RPMI8226 (cell line): Measurements from ENCODE around the gene AGPS.
"Not testable (repeated sequence)": the region's sequence is repeated elsewhere in the genome, so short reads cannot be mapped to it uniquely, and the experiment has no call there.

Experiments
- DNase-seq: peaks from one replicate; pipeline ENCODE4 v3.0.0-alpha.2; 2015

AGPS gene

DNA sequence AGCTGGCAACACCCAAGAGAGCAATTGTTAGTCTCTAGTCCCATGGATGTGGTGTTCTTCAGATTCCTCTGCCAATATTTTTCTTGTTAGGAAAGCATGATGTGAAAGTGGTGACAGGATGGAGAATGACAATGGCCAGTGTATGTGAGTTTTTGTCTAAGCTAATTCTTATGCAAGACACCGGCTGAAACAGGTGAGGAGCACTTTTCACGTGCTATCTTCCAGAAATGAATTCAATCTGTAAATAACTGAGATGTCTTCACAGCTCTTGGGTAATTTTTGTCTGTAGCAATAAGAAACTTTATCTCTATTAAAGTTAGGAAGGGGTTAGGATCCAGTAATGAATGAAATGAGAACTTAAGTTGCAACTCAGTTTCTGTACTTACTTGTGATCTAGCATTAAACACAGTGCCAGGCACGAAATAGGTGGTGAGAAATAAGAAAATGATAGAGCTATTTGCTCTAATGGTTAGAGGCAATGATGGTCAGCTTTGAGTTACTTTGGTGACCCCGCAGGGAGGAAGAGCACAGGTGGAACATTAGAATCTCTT is 676 bp upstream of the AGPS start:
- DNase-seq, result no peak

DNA sequence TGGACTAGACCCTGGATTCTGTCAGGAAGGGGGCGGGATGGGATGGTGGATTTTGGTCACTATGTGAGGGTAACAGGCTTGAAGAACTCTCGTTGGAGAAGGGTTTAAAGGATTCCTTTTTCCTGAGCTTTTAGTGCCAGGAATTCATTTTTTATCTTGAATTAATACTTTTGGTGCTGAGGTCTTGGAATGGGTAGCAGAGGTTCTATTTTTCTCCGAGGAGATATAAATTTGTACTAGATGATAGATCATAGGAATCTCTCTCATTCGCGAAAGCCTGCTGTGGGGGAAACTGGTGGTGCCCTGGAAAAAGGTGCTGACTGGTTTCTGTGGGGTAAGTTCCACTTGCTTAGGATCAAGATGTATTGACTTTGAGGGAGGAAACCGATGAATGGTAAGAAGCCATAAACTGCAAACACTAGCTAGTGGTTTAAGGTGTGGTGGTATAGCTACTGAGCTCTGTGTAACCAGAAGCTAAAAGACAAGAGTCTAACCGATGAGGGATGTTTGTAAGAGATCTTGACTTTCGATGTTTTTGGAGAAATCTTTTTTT is 706 bp downstream of the AGPS start:
- DNase-seq, result peak; percentile 31

DNA sequence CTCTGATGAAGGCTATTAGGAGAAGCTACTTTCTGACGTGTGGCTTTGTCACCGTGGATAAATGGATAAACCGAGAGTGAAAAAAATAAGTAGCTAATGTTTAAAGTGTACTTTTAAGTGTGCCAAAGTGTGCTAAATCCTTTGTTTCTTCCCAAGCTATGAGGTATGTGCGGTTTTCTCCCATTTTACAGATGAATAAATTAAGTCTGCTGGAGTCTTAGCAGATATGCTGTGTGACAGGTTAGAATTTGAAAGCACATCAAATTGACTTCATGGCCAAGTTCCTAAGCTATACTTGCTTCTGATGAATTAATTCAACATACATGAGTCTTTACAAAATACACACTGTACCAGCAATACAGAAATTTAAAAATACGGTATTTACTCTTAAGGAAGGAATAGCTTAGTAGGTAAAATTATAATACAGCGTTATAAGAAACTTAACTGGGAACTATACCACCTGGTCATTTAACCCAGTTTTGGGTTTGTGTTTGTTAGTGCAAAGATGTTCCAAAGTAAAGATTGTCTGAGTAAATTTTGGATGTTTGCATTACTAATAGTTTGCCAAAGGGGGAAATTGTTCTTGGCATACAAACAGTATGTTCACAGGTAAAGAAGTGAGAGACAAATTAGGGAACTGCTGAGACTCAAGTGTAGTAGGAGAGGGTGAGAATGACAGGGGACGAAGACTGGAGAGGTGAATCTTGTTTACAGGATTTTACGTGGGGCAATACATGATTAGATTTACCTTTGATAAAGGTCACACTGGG is 1.4 kb downstream of the AGPS start:
- DNase-seq, result no peak

GRCh38 chr2:177394594-177394973 is 2.0 kb downstream of the AGPS start:
- DNase-seq, result no peak

- DNase-seq, result no peak
These were observed 2.9 kb downstream of the AGPS start for GRCh38 chr2:177395351-177396065.

- no peak for DNase-seq
These were observed 4.3 kb downstream of the AGPS start for GRCh38 chr2:177396703-177397460.

- DNase-seq, result no peak
These were observed 5.1 kb downstream of the AGPS start for GRCh38 chr2:177397481-177398289.

DNA sequence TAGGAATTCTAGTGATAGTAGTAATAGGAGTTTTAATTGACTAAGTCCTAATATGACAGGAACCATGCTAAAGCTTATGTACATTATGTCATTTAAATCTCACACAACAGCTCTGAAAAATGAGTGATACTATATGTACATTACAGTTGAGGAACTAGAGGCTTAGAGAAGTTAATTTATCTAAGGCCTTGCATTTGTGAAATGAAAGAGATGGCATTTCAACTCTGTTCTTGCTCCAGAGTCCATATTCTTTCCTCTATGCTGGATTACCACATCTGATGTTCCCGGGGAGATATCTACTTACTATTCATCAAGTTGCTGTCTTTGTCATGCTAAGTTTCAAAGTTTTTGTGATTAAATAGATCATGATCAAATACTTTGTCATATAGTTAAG is 5.7 kb downstream of the AGPS start:
- DNase-seq, result no peak

DNA sequence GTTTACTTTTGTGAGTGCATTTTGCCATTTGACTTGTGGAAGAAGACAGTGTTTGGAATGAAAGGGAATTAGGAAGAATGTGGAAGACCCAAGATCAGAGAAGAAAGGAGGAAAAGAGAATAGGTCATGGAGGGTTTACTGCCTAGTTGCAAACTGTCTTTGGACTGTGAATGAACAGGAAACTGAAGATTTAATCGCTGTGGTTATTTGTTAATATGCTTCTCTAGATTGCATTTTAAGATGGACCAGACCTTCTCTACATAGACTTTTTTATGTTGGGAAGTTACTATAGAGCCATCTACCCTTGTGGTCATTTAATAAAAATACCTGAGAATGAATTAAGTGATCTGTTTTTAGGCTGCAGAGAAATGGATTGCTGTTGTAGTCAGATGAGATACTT is 6.2 kb downstream of the AGPS start:
- no peak for DNase-seq

DNA sequence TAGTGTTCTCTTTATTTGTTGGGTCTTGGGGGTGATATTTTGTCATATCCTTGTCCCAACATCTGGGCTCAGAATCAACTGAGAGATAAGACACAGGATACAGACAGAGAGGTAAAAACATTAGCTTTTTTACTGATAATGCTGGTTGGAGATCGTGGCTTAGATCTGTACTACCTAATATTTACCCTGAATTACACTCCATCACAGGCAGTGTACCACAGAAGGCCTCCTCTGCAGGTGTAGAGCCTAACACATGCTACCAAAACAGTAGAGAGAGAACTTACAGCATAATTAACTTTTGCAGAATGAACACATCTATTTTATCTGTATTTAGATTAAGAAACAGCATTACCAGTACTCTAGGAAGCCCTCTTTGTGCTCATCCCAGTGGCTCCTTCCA is 6.8 kb downstream of the AGPS start:
- no peak for DNase-seq

DNA sequence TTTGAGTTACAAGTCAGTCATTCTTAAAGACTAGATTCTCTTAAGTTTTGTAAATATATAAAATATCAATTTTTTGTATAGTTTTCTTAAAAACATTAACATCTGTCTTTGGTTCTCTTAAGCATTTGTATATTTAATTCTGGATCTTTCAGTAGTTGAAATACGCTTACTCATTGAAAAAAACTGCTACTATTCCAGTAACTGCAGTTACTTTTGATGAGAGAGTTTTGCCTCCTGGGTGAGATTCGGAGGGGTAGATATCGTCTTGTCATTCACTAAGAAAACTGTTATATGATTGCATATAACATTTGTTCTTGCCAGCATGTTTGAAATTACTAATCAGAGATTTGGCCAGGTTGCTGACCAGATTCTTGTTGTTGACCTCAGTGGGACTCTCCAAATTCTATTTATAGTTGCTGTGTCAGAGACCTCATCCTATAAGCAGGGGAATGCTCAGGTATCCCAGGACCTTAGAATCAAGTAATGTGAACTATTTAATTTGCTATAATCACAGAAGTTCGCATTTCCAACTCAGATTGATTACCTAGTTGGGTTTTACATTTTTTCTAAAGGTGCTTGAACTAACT is 7.9 kb downstream of the AGPS start:
- no peak for DNase-seq

DNA sequence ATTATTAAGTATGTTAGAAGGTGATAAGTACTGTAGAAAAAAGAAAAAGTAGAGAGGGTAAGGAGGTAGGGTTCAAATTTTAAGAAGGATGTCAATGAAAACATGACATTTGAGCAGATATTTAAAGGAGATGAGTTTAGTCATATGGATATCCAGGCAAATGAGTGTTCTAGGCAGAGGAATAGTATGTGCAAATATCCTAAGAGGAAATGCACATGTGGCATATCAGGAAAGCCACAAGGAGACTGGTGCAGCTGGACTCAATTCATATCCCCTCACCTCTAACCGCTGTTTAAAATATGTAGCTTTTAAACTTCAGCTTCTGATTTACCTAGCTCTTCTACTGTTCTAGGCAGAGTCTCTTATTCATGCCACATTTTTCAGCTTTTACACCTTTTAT is 9.5 kb downstream of the AGPS start:
- DNase-seq, result no peak

GRCh38 chr2:177403838-177404237 is 11.3 kb downstream of the AGPS start:
- no peak for DNase-seq

GRCh38 chr2:177404243-177404642 is 11.7 kb downstream of the AGPS start:
- DNase-seq, result no peak

GRCh38 chr2:177405029-177405692 is 12.6 kb downstream of the AGPS start:
- DNase-seq, result no peak

- DNase-seq, result no peak
These were observed 13.6 kb downstream of the AGPS start for GRCh38 chr2:177406182-177406581.

GRCh38 chr2:177407031-177407430 is 14.5 kb downstream of the AGPS start:
- no peak for DNase-seq

DNA sequence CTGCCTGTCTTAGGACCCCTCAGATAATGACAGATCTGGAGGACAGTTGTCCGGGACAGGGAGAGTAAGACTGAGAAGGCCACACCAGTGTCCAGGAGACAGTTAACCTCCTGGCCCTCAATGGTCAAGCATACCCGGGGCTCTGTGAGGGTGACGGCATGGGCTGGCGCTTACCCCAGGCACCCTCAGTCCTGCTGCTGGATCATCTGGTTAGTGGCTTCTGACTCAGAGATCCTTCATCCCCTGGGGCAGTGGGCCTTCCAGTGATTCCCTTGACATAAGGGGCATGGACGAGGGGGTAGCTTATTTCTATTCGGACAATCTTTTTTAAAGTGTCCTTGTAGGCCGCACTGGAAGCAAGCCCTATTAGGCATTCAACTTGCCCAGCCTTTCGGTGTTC is 18.1 kb downstream of the AGPS start:
- not testable (repeated sequence) for DNase-seq

DNA sequence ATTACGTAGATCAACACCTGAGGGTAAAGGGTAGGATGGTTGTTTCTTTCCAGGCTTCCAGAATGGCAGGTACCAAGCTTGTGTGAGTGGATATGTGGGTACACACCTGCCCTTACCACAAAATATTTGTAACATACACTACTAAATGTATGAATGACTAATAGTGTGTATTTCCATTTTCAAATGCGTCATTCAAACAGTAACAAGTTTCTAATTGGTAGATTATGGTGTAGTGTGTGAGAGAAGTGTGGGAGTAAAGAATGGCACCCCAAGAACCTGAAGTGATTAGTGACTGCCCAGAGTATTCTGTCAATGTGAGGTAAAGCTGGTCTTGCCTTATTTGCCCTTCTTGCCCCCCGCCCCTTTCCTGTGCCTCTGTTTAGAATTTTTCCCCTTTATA is 21.1 kb downstream of the AGPS start:
- no peak for DNase-seq

DNA sequence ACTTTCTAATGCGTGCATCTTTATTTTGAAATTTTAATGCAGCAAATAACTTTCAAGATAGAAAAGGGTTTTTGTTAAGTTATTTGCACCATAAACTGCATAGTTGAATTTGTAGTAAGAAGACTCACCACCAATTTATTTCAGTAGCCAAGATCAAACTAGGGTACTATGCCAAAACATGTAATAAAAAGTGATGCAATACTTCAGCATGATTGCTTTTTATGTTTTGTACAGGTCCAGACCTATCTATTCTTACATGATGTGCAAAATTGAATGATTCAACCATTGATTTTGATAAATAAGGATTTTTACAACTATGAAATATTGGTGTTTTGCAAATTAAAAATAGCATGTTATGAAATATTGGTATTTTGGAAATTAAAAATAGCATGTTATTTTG is 26.7 kb downstream of the AGPS start:
- no peak for DNase-seq

- DNase-seq, result no peak
These were observed 29.7 kb downstream of the AGPS start for GRCh38 chr2:177422271-177422670.
